Activated naive CD4-positive, alpha-beta T cell treated with Interleukin-2 at 50 U/mL for 16 hours (primary cell): ENCODE data around the gene DLX5.
A peak's percentile ranks its signal among the peaks of the same experiment; 100 is the strongest.
"Not testable (repeated sequence)": the region's sequence is repeated elsewhere in the genome, so short reads cannot be mapped to it uniquely, and the experiment has no call there.

ENCODE experiments used
- DNase-seq: peaks from one replicate; pipeline ENCODE4 v3.0.0-alpha.2; 2020

Gene DLX5

GRCh38 chr7:97024209-97025129 lies at the start of gene DLX5:
DLX5 (minus strand) TSS chr7:97024831; CDS start chr7:97024623, 208 bp downstream.
- DNase-seq, result no peak

- not testable (repeated sequence) for DNase-seq
These were observed 47.4 kb upstream of the DLX5 start for GRCh38 chr7:97072025-97072424.

- DNase-seq, result no peak
These were observed 40.4 kb upstream of the DLX5 start for GRCh38 chr7:97064972-97065587.

GRCh38 chr7:97064020-97064419 lies 39.4 kb upstream of the DLX5 start:
- no peak for DNase-seq

- DNase-seq, result no peak
These were observed 18.6 kb upstream of the DLX5 start for GRCh38 chr7:97043281-97043680.

GRCh38 chr7:97039374-97040065 lies 14.9 kb upstream of the DLX5 start:
- DNase-seq, result no peak

GRCh38 chr7:97034213-97034852 lies 9.7 kb upstream of the DLX5 start:
- DNase-seq, result not testable (repeated sequence)

- peak; percentile 67 for DNase-seq
These were observed 3.0 kb upstream of the DLX5 start for GRCh38 chr7:97027427-97028234.

GRCh38 chr7:97026715-97027426 lies 2.2 kb upstream of the DLX5 start:
- no peak for DNase-seq

GRCh38 chr7:97025983-97026714 lies 1.5 kb upstream of the DLX5 start:
- DNase-seq, result no peak

- no peak for DNase-seq
These were observed 484 bp upstream of the DLX5 start for GRCh38 chr7:97025130-97025499.

GRCh38 chr7:97022491-97023306 lies 1.9 kb downstream of the DLX5 start:
- DNase-seq, result no peak

- no peak for DNase-seq
These were observed 2.7 kb downstream of the DLX5 start for GRCh38 chr7:97021747-97022490.

- DNase-seq, result no peak
These were observed 3.5 kb downstream of the DLX5 start for GRCh38 chr7:97020996-97021746.

GRCh38 chr7:97020601-97020995 lies 4.0 kb downstream of the DLX5 start:
- no peak for DNase-seq

- DNase-seq, result no peak
These were observed 4.9 kb downstream of the DLX5 start for GRCh38 chr7:97019710-97020225.

GRCh38 chr7:97018791-97019531 lies 5.7 kb downstream of the DLX5 start:
- DNase-seq, result no peak
